H1 (cell line): ENCODE measurements around the gene AAGAB. TPM values are rescaled to one million over a fixed set of nuclear protein-coding genes. Genes with fewer than 3 reads are reported as not detected.

Experiments
- CTCF ChIA-PET: fragments of 300-600 bp; sonication (Branson Sonifier 250); formaldehyde crosslinking; loops from one replicate; lab custom pipeline; 2021; ENCODE audit not compliant: partially characterized antibody; lab: Charles Lee
- POLR2A ChIA-PET: fragments of 300-600 bp; sonication (Branson Sonifier 250); formaldehyde crosslinking; loops from one replicate; lab custom pipeline; 2021; ENCODE audit warnings: inconsistent platforms; ENCODE audit not compliant: partially characterized antibody; lab: Charles Lee
- DNase-seq, 2 experiments: peaks; one replicate each; pipeline versions ENCODE4 v3.0.0 to v3.0.0-alpha.2; 2010 to 2022; ENCODE audit warnings: low spot score in 2 of 2, low read depth in 1 of 2, mixed read lengths in 1 of 2
- FAIRE-seq: peaks from 2 replicates; lab custom pipeline; 2011; peaks lifted over from hg19 to GRCh38; lab: Jason Lieb, UNC
- H2AFZ ChIP-seq: 2 replicates; pipeline ENCODE4 v1.8.1; 2012; ENCODE audit warnings: low read length, inconsistent platforms
- H2AK5ac ChIP-seq: 2 replicates; pipeline ENCODE4 v1.6.1; 2013; ENCODE audit warnings: low read depth, low read length
- H2BK120ac ChIP-seq: replicated peaks from 2 replicates; pipeline ENCODE3; 2013; ENCODE audit warnings: low read depth, low read length, inconsistent platforms
- H2BK12ac ChIP-seq: 2 replicates; pipeline ENCODE4 v1.6.1; 2013; ENCODE audit warnings: low read depth, low read length
- H2BK15ac ChIP-seq: 2 replicates; pipeline ENCODE4 v1.6.1; 2013; ENCODE audit warnings: low read length
- H2BK20ac ChIP-seq: 2 replicates; pipeline ENCODE4 v1.6.1; 2013; ENCODE audit warnings: low read length
- H2BK5ac ChIP-seq: 2 replicates; pipeline ENCODE4 v1.6.1; 2013; ENCODE audit warnings: low read depth, low read length
- H3K14ac ChIP-seq: 2 replicates; pipeline ENCODE4 v1.6.1; 2013; ENCODE audit warnings: inconsistent platforms; ENCODE audit not compliant: insufficient read length
- H3K18ac ChIP-seq: 2 replicates; pipeline ENCODE4 v1.6.1; 2013; ENCODE audit warnings: low read length; ENCODE audit errors: extremely low read depth
- H3K23ac ChIP-seq: 2 replicates; pipeline ENCODE4 v1.6.1; 2013; ENCODE audit warnings: inconsistent platforms; ENCODE audit not compliant: insufficient read length
- H3K23me2 ChIP-seq: 2 replicates; pipeline ENCODE4 v1.6.1; 2013; ENCODE audit warnings: low read depth, low read length
- H3K27ac ChIP-seq: 2 replicates; pipeline ENCODE4 v1.6.1; 2011; ENCODE audit warnings: low read depth, low read length, inconsistent platforms
- H3K27me3 ChIP-seq, 4 experiments: replicated peaks in 1 of 4; 1 replicate in 1 of 4; 2 replicates in 3 of 4; pipeline versions ENCODE4 v1.6.1 to v1.8.1; 2011 to 2013; ENCODE audit warnings: low read length in 3 of 4, mild to moderate bottlenecking in 3 of 4, inconsistent platforms in 2 of 4, mixed read lengths in 2 of 4, moderate library complexity in 1 of 4; ENCODE audit not compliant: control insufficient read depth in 3 of 4, insufficient read depth in 3 of 4; ENCODE audit errors: extremely low read depth in 1 of 4
- H3K36me3 ChIP-seq, 4 experiments: 2 replicates each; pipeline versions ENCODE4 v1.6.1 to v1.8.1; 2011 to 2013; ENCODE audit warnings: mild to moderate bottlenecking in 4 of 4, low read length in 3 of 4, moderate library complexity in 2 of 4, control low read depth in 1 of 4, inconsistent platforms in 1 of 4; ENCODE audit not compliant: insufficient read depth in 4 of 4, control insufficient read depth in 2 of 4
- H3K4ac ChIP-seq: replicated peaks from 2 replicates; pipeline ENCODE3; 2013; ENCODE audit warnings: low read length, low read depth, mixed read lengths, inconsistent platforms; ENCODE audit not compliant: insufficient read length
- H3K4me1 ChIP-seq, 4 experiments: replicated peaks in 1 of 4; 1 replicate in 1 of 4; 2 replicates in 3 of 4; pipeline versions ENCODE4 v1.6.1 to v1.8.1; 2011 to 2013; ENCODE audit warnings: low read length in 3 of 4, inconsistent platforms in 2 of 4, mixed read lengths in 1 of 4; ENCODE audit not compliant: insufficient read depth in 4 of 4, control insufficient read depth in 3 of 4
- H3K4me2 ChIP-seq, 2 experiments: 2 replicates each; pipeline versions ENCODE4 v1.6.1 to v1.8.1; 2011 to 2013; ENCODE audit warnings: low read depth in 2 of 2, low read length in 2 of 2, control low read depth in 1 of 2, inconsistent platforms in 1 of 2, mild to moderate bottlenecking in 1 of 2; ENCODE audit not compliant: insufficient read depth in 1 of 2
- H3K4me3 ChIP-seq, 4 experiments: fragments of 200-600, 300-600 bp in 1 of 4; sonication (generic), shearing (Covaris generic), sonication (Bioruptor Twin) in 1 of 4; 2 replicates each; pipeline versions ENCODE4 v1.5.1 to v1.8.1; 2011 to 2016; ENCODE audit warnings: low read length in 4 of 4, low read depth in 3 of 4, control low read depth in 2 of 4, inconsistent platforms in 2 of 4, mild to moderate bottlenecking in 2 of 4, mixed read lengths in 1 of 4, moderate library complexity in 1 of 4; ENCODE audit not compliant: insufficient read depth in 2 of 4; ENCODE audit errors: extremely low read depth in 1 of 4
- H3K56ac ChIP-seq: replicated peaks from 2 replicates; pipeline ENCODE3; 2013; ENCODE audit warnings: low read depth, mild to moderate bottlenecking, mixed read lengths, low read length, inconsistent platforms; ENCODE audit not compliant: insufficient read length
- H3K79me1 ChIP-seq: 2 replicates; pipeline ENCODE4 v1.6.1; 2013; ENCODE audit warnings: low read depth, low read length, control low read depth
- H3K79me2 ChIP-seq, 2 experiments: 2 replicates each; pipeline versions ENCODE4 v1.6.1 to v1.8.1; 2012 to 2013; ENCODE audit warnings: low read length in 2 of 2, mild to moderate bottlenecking in 2 of 2, inconsistent platforms in 1 of 2; ENCODE audit not compliant: insufficient read depth in 2 of 2, control insufficient read depth in 1 of 2
- H3K9ac ChIP-seq, 4 experiments: replicated peaks in 1 of 4; 1 replicate in 1 of 4; 2 replicates in 3 of 4; pipeline versions ENCODE4 v1.6.1 to v1.8.1; 2011 to 2013; ENCODE audit warnings: low read depth in 3 of 4, low read length in 3 of 4, control low read depth in 2 of 4, mild to moderate bottlenecking in 2 of 4, moderate library complexity in 2 of 4, inconsistent platforms in 1 of 4; ENCODE audit errors: extremely low read depth in 1 of 4
- H3K9me3 ChIP-seq, 2 experiments: 2 replicates each; pipeline versions ENCODE4 v1.6.1 to v1.8.1; 2012 to 2013; ENCODE audit warnings: mild to moderate bottlenecking in 2 of 2, moderate library complexity in 2 of 2, control low read depth in 1 of 2, inconsistent platforms in 1 of 2, low read depth in 1 of 2, low read length in 1 of 2, mixed read lengths in 1 of 2; ENCODE audit not compliant: insufficient read depth in 2 of 2
- H4K20me1 ChIP-seq, 2 experiments: replicated peaks in 1 of 2; 2 replicates each; pipeline versions ENCODE3 to v1.8.1; 2011 to 2013; ENCODE audit warnings: inconsistent platforms in 2 of 2, low read length in 2 of 2, mild to moderate bottlenecking in 1 of 2; ENCODE audit not compliant: insufficient read depth in 2 of 2, control insufficient read depth in 1 of 2
- H4K5ac ChIP-seq: 2 replicates; pipeline ENCODE4 v1.6.1; 2013; ENCODE audit warnings: low read length, low read depth, mixed read lengths, inconsistent platforms; ENCODE audit not compliant: insufficient read length
- H4K8ac ChIP-seq: 2 replicates; pipeline ENCODE4 v1.8.0; 2013; ENCODE audit warnings: mild to moderate bottlenecking, moderate library complexity, low read length, inconsistent platforms; ENCODE audit not compliant: insufficient read depth; ENCODE audit errors: extremely low read depth
- H4K91ac ChIP-seq: replicated peaks from 2 replicates; pipeline ENCODE3; 2013; ENCODE audit warnings: low read length, mixed read lengths, inconsistent platforms; ENCODE audit not compliant: insufficient read length
- CEBPB ChIP-seq: IDR thresholded peaks from 2 replicates; pipeline ENCODE4 v1.6.1; 2012; ENCODE audit warnings: low read depth, low read length
- CHD2 ChIP-seq: IDR thresholded peaks from 2 replicates; pipeline ENCODE4 v1.6.1; 2012; ENCODE audit warnings: low read length, improper control_type of control experiment
- CREB1 ChIP-seq: IDR thresholded peaks from 2 replicates; pipeline ENCODE4 v1.6.1; 2012; ENCODE audit warnings: inconsistent platforms
- EP300 ChIP-seq, 2 experiments: IDR thresholded peaks; 1 replicate in 1 of 2; 2 replicates in 1 of 2; pipeline ENCODE4 v1.6.1; 2011 to 2012; ENCODE audit warnings: low read depth in 2 of 2, low read length in 2 of 2, mild to moderate bottlenecking in 2 of 2, borderline replicate concordance in 1 of 2, inconsistent platforms in 1 of 2, moderate library complexity in 1 of 2
- EZH2 ChIP-seq: fragments of 200-600 bp; sonication (generic); IDR thresholded peaks from 2 replicates; pipeline ENCODE4 v1.7.1; 2012; ENCODE audit warnings: low read depth, mild to moderate bottlenecking, moderate library complexity, low read length, inconsistent platforms; ENCODE audit not compliant: severe bottlenecking
- HDAC2 ChIP-seq, 2 experiments: fragments of 300-600 bp in 1 of 2; sonication (generic) in 1 of 2; IDR thresholded peaks; 2 replicates each; pipeline ENCODE4 v1.6.1; 2011 to 2012; ENCODE audit warnings: low read depth in 2 of 2, low read length in 2 of 2, mild to moderate bottlenecking in 2 of 2, moderate library complexity in 2 of 2, borderline replicate concordance in 1 of 2, inconsistent platforms in 1 of 2
- JUN ChIP-seq: IDR thresholded peaks from 2 replicates; pipeline ENCODE4 v1.6.1; 2011; ENCODE audit warnings: low read depth, mild to moderate bottlenecking, improper control_type of control experiment, low read length
- RAD21 ChIP-seq, 2 experiments: IDR thresholded peaks in 1 of 2; conservative IDR thresholded peaks in 1 of 2; 2 replicates each; pipeline ENCODE4 v1.6.1; 2011; ENCODE audit warnings: low read depth in 2 of 2, low read length in 2 of 2, improper control_type of control experiment in 1 of 2, inconsistent platforms in 1 of 2, mild to moderate bottlenecking in 1 of 2, moderate library complexity in 1 of 2
- RNF2 ChIP-seq: fragments of 200-900, 300-1000 bp; sonication (generic); IDR thresholded peaks from 2 replicates; pipeline ENCODE4 v1.7.1; 2016; ENCODE audit warnings: borderline replicate concordance, low read depth, mild to moderate bottlenecking, antibody characterized with exemption, low read length; ENCODE audit not compliant: poor library complexity, severe bottlenecking; ENCODE audit errors: missing control alignments
- TAF1 ChIP-seq: IDR thresholded peaks from 2 replicates; pipeline ENCODE4 v1.6.1; 2011; ENCODE audit warnings: mild to moderate bottlenecking, low read depth, low read length
- WGBS, 2 experiments: shearing (Covaris generic) in 1 of 2; methylation state at CpG; one replicate each; pipeline versions ENCODE4 v1.1.6 to v1.1.7; 2013 to 2015; ENCODE audit warnings: low lambda C conversion rate in 2 of 2, mixed read lengths in 2 of 2, inconsistent platforms in 1 of 2, low coverage in 1 of 2, missing lambda C conversion rate in 1 of 2; ENCODE audit not compliant: insufficient replicate concordance in 2 of 2, insufficient coverage in 1 of 2, insufficient read length in 1 of 2; ENCODE audit errors: extremely low coverage in 1 of 2, missing lambda C conversion rate in 1 of 2; 5-methylcytosine and 5-hydroxymethylcytosine counted together
- polyA plus RNA-seq, 7 experiments: library from polyadenylated mRNA; depleted of rRNA in 3 of 7; stranded (reverse) in 5 of 7; unstranded in 2 of 7; fragments of >200 nt in 5 of 7; fragments of 200-250 nt in 2 of 7; gene quantifications; 1 replicate in 5 of 7; 2 replicates in 1 of 7; 4 replicates in 1 of 7; pipeline versions ENCODE4 v1.2.1 to v1.2.3, GENCODE V29; 2011 to 2013; ENCODE audit warnings: missing spikeins in 2 of 7, mixed read lengths in 2 of 7
- total RNA-seq: library from RNA; stranded (reverse); fragmentation: NEBNext Ultra II Directional; extraction: Animal tissue kit (Norgen Biotek cat#: 25700); gene quantifications from 2 replicates; pipeline ENCODE4 v1.2.1, GENCODE V29; 2021
- TF ChIP-seq, protein P1 (sequence below): IDR thresholded peaks from 2 replicates; pipeline ENCODE4 v1.6.1; 2012; ENCODE audit warnings: inconsistent platforms

The AAGAB gene
- total and polyA plus RNA-seq, 2 of the 8 experiments (the other 6 are each of a cell fraction or from before 2014, with no cell fraction given) = 20.1 to 45.9 TPM

DNA sequence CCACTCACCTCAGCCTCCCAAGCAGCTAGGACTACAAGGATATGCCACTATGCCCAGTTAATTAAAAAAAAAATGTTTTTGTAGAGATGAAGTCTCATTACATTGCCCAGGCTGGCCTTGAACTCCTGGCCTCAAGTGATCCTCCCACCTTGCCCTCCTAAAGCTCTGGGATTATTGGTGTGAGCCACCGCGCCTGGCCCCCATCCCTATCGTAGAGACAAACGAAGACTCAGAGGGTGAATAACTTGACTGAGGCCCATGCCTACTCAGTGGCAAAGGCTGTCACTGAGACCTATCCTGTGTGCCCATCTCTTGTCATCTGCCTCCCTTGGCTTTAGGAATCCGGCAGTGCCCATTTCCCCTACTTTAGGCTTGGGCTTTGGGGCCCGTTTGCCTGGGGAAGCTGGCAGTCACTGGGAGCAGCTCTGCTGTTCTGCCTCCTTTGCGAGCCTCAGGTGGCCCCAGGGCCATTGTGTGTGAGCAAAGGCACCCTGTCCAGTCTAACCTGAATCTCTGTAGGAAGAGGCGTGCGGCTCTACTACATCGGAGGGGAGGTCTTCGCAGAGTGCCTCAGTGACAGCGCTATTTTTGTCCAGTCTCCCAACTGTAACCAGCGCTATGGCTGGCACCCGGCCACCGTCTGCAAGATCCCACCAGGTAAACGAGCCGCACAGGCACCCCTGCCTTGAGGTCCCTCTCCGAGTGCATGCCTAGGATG is 70.1 kb downstream of the AAGAB start:
- no peaks in the 10 kb centered on the region for H3K23me2 ChIP-seq
- H3K23ac ChIP-seq = no peak overlapping the region
- H3K79me2 ChIP-seq = no peaks in the 10 kb centered on the region
- H3K18ac ChIP-seq = no peak overlapping the region
- peaks cover 0 to 5% (median 4%) of the 10 kb centered on the region in 4 experiments; a peak in 6 of 8 replicates for H3K36me3 ChIP-seq
- no peak overlapping the region for H3K9ac ChIP-seq
- WGBS, 2 experiments = 93% methylated on average over 18 of the region's 18 CpGs; no CpG with 5 or more reads in 1 of the 2 experiments
- no peak overlapping the region for H2BK5ac ChIP-seq
- H2BK12ac ChIP-seq = 0 out of 2 replicates have a peak overlapping the region, but pooled peaks have one; percentile 7
- peak overlapping the region; percentile 41; the same call in 1 of the 2 replicates for H4K8ac ChIP-seq
- H3K4ac ChIP-seq = no peak overlapping the region
- H3K14ac ChIP-seq = no peak overlapping the region
- H3K4me1 ChIP-seq = peaks cover 0 to 2% (median 0%) of the 10 kb centered on the region in 4 experiments; a peak in 1 of 7 replicates
- H4K20me1 ChIP-seq = peaks cover 0 to 4% of the 10 kb centered on the region in 2 experiments
- no peak overlapping the region for H3K56ac ChIP-seq
- H3K4me3 ChIP-seq = no peak overlapping the region
- H2BK120ac ChIP-seq = no peak overlapping the region
- no peak overlapping the region for H4K5ac ChIP-seq
- H3K9me3 ChIP-seq = no peaks in the 10 kb centered on the region
- CTCF ChIA-PET = interaction anchor here (0.6 to 1.8 kb wide), 6 partner anchors 10 to 238 kb away, joined by 3 to 7 read pairs (median 3); no protein-coding TSS in a partner anchor
- no peak overlapping the region for H3K27ac ChIP-seq
- no peak overlapping the region for H2BK20ac ChIP-seq
- no peak overlapping the region for H2BK15ac ChIP-seq
- DNase-seq (no peak), FAIRE-seq (no peak)
- H4K91ac ChIP-seq = no peak overlapping the region
- H2AK5ac ChIP-seq = no peak overlapping the region
- no peak overlapping the region for H3K4me2 ChIP-seq
- POLR2A ChIA-PET = interaction anchor here (0.5 to 1.1 kb wide), 2 partner anchors 9 to 106 kb away, joined by 3 to 4 read pairs; no protein-coding TSS in a partner anchor
- H3K27me3 ChIP-seq = no peaks in the 10 kb centered on the region
- no peaks in the 10 kb centered on the region for H3K79me1 ChIP-seq
- no peak overlapping the region for H2AFZ ChIP-seq
- TF ChIP-seq CHD2 (no peak), RAD21 (IDR thresholded peaks at IDR 0.05 in 1 of 2, conservative IDR thresholded peaks at IDR 0.05 in 1 of 2; ENCODE audit: low read depth in 2 of 2, low read length in 2 of 2) (no peak), EP300 (IDR thresholded peaks at IDR 0.05; ENCODE audit: borderline replicate concordance in 1 of 2, low read depth in 2 of 2, low read length in 2 of 2) (no peak), EZH2 (no peak), CEBPB (no peak), CREB1 (no peak), JUN (no peak), RNF2 (no peak), TAF1 (no peak), HDAC2 (IDR thresholded peaks at IDR 0.05; ENCODE audit: borderline replicate concordance in 1 of 2, low read depth in 2 of 2, low read length in 2 of 2) (no peak)
- TF ChIP-seq, protein P1, sequence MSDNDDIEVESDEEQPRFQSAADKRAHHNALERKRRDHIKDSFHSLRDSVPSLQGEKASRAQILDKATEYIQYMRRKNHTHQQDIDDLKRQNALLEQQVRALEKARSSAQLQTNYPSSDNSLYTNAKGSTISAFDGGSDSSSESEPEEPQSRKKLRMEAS = no peak
